Measurements from ENCODE around the gene NOL8.

Gene NOL8

GRCh38 chr9:92263131-92263530 lies 62.0 kb downstream of the NOL8 start:
- no peak for DNase-seq

GRCh38 chr9:92257327-92257726 lies 67.8 kb downstream of the NOL8 start:
- DNase-seq = no peak

GRCh38 chr9:92254381-92255337 lies 70.5 kb downstream of the NOL8 start:
- DNase-seq = no peak

GRCh38 chr9:92253656-92254055 lies 71.5 kb downstream of the NOL8 start:
- no peak for DNase-seq

GRCh38 chr9:92247981-92248380 lies 77.2 kb downstream of the NOL8 start:
- no peak for DNase-seq
